ENCODE measurements around the gene S1PR1.
"Not testable (repeated sequence)": the region's sequence is repeated elsewhere in the genome, so short reads cannot be mapped to it uniquely, and the experiment has no call there.

Gene S1PR1

GRCh38 chr1:101236516-101237228, at the start of gene S1PR1:
Gene S1PR1, plus strand, starts transcription at chr1:101237019. Its CDS starts 1,966 bp downstream, at chr1:101238985.
- peak; percentile 51 for DNase-seq (ENCODE audit: low read depth)

GRCh38 chr1:101187297-101187696, 49.5 kb upstream of the S1PR1 start:
- DNase-seq (ENCODE audit: low read depth): no peak

GRCh38 chr1:101188331-101188730, 48.5 kb upstream of the S1PR1 start:
- DNase-seq (ENCODE audit: low read depth): no peak

- DNase-seq (ENCODE audit: low read depth): not testable (repeated sequence)
Observed at GRCh38 chr1:101188968-101189367, 47.9 kb upstream of the S1PR1 start.

- DNase-seq (ENCODE audit: low read depth): no peak
Observed at GRCh38 chr1:101190441-101190840, 46.4 kb upstream of the S1PR1 start.

- no peak for DNase-seq (ENCODE audit: low read depth)
Observed at GRCh38 chr1:101191049-101191448, 45.8 kb upstream of the S1PR1 start.

DNA sequence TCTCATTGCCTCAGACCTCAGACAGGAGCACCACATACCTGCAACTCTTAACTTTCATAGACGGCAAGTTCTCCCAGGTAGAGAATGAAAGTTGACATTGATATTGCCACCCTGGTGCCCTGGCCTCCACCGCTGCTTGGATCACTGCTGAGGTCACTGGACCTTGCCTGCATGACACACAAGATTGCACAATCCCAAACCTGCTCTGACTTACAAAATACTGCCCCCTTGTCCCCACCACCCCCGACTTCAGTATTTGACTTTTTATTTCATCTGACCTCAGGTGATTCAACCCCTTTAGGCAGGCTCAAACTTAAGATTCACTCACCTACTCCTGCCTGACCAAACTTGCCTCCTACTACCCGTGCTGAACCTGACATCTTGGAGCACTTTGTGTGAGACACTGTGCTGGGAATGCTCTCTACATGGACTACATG, 43.1 kb upstream of the S1PR1 start:
- DNase-seq (ENCODE audit: low read depth): no peak

DNA sequence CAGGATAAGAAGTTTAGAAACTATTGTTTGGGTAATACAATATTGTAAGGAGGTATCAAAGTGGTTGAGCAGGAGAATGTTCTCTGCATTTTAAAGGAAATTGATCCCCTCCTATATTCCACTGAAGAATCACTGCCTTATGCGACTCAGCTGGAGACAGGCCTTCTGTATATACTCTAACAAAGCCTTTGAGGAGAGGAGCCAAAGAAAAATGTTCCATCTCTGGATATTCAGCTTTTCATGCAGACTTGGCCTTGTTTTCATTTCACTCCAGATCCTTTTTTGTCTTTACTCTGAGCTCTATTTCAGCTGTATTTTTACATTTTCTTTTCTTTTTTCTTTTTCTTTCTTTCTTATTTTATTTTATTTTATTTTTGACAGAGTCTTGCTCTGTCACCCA, 42.1 kb upstream of the S1PR1 start:
- no peak for DNase-seq (ENCODE audit: low read depth)

DNA sequence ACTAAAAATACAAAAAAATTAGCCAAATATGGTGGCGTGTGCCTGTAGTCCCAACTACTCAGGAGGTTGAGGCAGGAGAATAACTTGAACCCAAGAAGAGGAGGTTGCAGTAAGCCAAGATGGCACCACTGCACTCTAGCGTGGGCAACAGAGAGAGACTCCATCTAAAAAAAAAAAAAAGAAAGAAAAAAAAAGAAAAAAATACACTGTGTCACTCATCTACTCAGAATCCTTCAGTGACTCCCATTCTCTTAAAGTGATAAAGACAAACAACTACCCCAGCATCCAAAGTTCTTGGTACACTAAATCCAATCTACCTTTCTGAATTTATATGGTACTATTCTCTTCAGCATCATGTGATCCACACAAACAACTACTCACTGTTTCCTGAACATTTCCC, 40.2 kb upstream of the S1PR1 start:
- no peak for DNase-seq (ENCODE audit: low read depth)

- DNase-seq (ENCODE audit: low read depth): no peak
Observed at GRCh38 chr1:101198842-101199636, 37.8 kb upstream of the S1PR1 start.

- no peak for DNase-seq (ENCODE audit: low read depth)
Observed at GRCh38 chr1:101199637-101199982, 37.2 kb upstream of the S1PR1 start.

DNA sequence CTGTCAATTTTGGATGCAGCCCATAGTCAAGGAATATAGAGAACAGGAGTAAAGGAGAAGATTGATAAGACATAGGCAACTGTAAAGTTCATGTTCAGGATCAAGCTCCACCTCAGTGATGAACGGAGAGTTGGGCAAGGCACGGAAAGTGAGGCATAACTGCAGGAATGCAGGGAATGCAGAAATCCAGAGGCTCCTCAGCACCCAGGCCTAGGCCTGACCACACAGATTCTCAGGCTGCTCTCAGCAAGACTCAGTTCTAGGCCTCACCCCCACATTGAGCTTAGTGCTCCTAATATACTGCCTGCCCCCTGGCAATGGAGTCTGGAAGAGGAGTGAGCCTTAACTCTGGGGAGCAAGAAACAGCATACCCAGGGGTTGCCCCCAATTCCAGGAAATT, 36.3 kb upstream of the S1PR1 start:
- no peak for DNase-seq (ENCODE audit: low read depth)

GRCh38 chr1:101203820-101204540, 32.8 kb upstream of the S1PR1 start:
- no peak for DNase-seq (ENCODE audit: low read depth)

GRCh38 chr1:101205457-101205856, 31.4 kb upstream of the S1PR1 start:
- DNase-seq (ENCODE audit: low read depth): no peak

GRCh38 chr1:101206139-101206538, 30.7 kb upstream of the S1PR1 start:
- not testable (repeated sequence) for DNase-seq (ENCODE audit: low read depth)

DNA sequence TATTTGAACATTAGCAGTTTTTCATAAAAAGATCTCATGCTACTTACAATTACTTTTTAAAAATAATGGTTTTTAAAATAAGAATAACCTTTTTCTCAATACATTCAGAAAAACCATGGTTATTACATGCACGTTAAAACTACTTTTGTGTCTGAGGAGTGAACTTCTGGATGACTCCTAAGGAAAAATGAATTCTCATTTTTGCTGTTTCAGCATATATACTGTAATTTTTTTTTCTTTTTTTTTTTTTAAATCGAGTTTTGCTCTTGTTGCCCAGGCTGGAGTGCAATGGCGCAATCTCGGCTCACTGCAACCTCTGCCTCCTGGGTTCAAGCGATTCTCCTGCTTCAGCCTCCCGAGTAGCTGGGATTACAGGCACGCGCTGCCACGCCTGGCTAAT, 29.5 kb upstream of the S1PR1 start:
- not testable (repeated sequence) for DNase-seq (ENCODE audit: low read depth)

DNA sequence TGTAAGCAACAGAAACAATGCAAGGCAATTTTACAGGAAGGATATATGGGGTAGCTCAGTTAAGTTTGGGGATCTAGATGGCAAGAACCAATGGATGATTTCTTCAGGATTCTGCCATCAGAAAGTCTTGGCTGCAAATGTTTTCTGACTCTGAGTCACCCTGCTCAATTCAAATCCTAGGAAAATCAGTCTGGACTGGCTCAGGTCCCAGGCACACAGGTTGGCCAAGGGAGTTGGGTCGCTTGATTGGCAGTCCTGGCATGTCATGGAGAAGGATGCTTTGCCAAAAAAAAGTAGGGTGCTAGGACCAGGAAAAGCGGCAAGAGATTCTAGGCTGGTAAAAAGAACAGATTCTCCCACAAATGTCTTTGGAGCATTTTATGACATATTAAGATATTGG, 28.9 kb upstream of the S1PR1 start:
- DNase-seq (ENCODE audit: low read depth): no peak

DNA sequence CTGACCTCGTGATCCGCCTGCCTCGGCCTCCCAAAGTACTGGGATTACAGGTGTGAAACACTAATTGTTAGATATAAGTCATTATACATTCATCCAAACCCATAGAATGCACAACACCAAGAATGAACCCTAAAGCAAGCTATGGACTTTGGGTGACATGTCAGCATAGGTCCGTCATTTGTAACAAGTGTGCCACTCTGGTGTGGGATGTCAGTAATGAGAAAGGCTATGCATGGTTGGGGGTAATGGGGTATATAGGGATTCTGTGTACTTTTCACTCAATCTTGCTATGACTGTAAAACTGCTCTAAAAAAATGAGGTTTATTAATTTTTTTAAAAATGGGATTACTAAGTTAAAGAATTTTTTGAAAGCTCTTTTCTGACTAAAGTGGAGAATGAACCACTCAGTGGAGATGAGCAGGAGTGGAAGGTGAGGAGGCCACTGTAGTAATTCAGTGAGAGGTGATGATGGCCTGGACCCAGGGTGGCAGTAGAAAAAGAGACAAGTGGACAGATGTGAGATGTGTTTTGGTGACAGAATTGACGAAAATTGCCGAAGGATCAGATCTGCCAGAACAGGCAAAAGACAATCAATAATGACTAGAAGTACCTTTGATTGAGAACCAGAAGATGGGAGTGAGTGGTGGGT, 21.3 kb upstream of the S1PR1 start:
- DNase-seq (ENCODE audit: low read depth): no peak

DNA sequence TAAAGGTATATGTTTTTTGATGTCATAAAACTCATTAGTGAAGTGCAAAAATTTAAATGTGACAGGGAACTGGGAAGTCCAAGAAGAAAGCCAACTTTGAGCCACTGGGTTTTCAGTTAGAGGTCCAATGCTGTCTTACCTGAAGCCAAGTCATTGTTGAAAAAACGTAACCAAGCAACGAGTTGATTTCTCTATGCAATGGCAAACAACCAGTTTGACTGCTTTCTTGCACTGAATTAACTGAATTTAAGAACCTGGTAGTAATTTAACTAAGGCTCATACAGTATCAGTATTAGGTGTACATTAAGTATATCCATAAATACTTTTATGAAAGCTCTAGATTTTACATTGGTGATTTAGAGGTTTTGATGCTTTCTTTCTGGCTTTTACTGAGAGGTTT, 20.2 kb upstream of the S1PR1 start:
- no peak for DNase-seq (ENCODE audit: low read depth)

- DNase-seq (ENCODE audit: low read depth): no peak
Observed at GRCh38 chr1:101217148-101217547, 19.7 kb upstream of the S1PR1 start.

- DNase-seq (ENCODE audit: low read depth): not testable (repeated sequence)
Observed at GRCh38 chr1:101218968-101219367, 17.9 kb upstream of the S1PR1 start.
